H1 (cell line): Measurements from ENCODE around the gene FOXA2. TPM values are rescaled to one million over a fixed set of nuclear protein-coding genes. Genes with fewer than 3 reads are reported as not detected.
A peak's percentile ranks its signal among the peaks of the same experiment; 100 is the strongest.

ENCODE experiments used
- CTCF ChIA-PET: fragments of 300-600 bp; sonication (Branson Sonifier 250); formaldehyde crosslinking; loops from one replicate; lab custom pipeline; 2021; ENCODE audit not compliant: partially characterized antibody; lab: Charles Lee
- POLR2A ChIA-PET: fragments of 300-600 bp; sonication (Branson Sonifier 250); formaldehyde crosslinking; loops from one replicate; lab custom pipeline; 2021; ENCODE audit warnings: inconsistent platforms; ENCODE audit not compliant: partially characterized antibody; lab: Charles Lee
- DNase-seq, 2 experiments: peaks; one replicate each; pipeline versions ENCODE4 v3.0.0 to v3.0.0-alpha.2; 2010 to 2022; ENCODE audit warnings: low spot score in 2 of 2, low read depth in 1 of 2, mixed read lengths in 1 of 2
- FAIRE-seq: peaks from 2 replicates; lab custom pipeline; 2011; peaks lifted over from hg19 to GRCh38; lab: Jason Lieb, UNC
- H2AFZ ChIP-seq: 2 replicates; pipeline ENCODE4 v1.8.1; 2012; ENCODE audit warnings: low read length, inconsistent platforms
- H2AK5ac ChIP-seq: 2 replicates; pipeline ENCODE4 v1.6.1; 2013; ENCODE audit warnings: low read depth, low read length
- H2BK120ac ChIP-seq: replicated peaks from 2 replicates; pipeline ENCODE3; 2013; ENCODE audit warnings: low read depth, low read length, inconsistent platforms
- H2BK12ac ChIP-seq: 2 replicates; pipeline ENCODE4 v1.6.1; 2013; ENCODE audit warnings: low read depth, low read length
- H2BK15ac ChIP-seq: 2 replicates; pipeline ENCODE4 v1.6.1; 2013; ENCODE audit warnings: low read length
- H2BK20ac ChIP-seq: 2 replicates; pipeline ENCODE4 v1.6.1; 2013; ENCODE audit warnings: low read length
- H2BK5ac ChIP-seq: 2 replicates; pipeline ENCODE4 v1.6.1; 2013; ENCODE audit warnings: low read depth, low read length
- H3K14ac ChIP-seq: 2 replicates; pipeline ENCODE4 v1.6.1; 2013; ENCODE audit warnings: inconsistent platforms; ENCODE audit not compliant: insufficient read length
- H3K18ac ChIP-seq: 2 replicates; pipeline ENCODE4 v1.6.1; 2013; ENCODE audit warnings: low read length; ENCODE audit errors: extremely low read depth
- H3K23ac ChIP-seq: 2 replicates; pipeline ENCODE4 v1.6.1; 2013; ENCODE audit warnings: inconsistent platforms; ENCODE audit not compliant: insufficient read length
- H3K23me2 ChIP-seq: 2 replicates; pipeline ENCODE4 v1.6.1; 2013; ENCODE audit warnings: low read depth, low read length
- H3K27ac ChIP-seq: 2 replicates; pipeline ENCODE4 v1.6.1; 2011; ENCODE audit warnings: low read depth, low read length, inconsistent platforms
- H3K27me3 ChIP-seq, 4 experiments: replicated peaks in 1 of 4; 1 replicate in 1 of 4; 2 replicates in 3 of 4; pipeline versions ENCODE4 v1.6.1 to v1.8.1; 2011 to 2013; ENCODE audit warnings: low read length in 3 of 4, mild to moderate bottlenecking in 3 of 4, inconsistent platforms in 2 of 4, mixed read lengths in 2 of 4, moderate library complexity in 1 of 4; ENCODE audit not compliant: control insufficient read depth in 3 of 4, insufficient read depth in 3 of 4; ENCODE audit errors: extremely low read depth in 1 of 4
- H3K36me3 ChIP-seq, 4 experiments: 2 replicates each; pipeline versions ENCODE4 v1.6.1 to v1.8.1; 2011 to 2013; ENCODE audit warnings: mild to moderate bottlenecking in 4 of 4, low read length in 3 of 4, moderate library complexity in 2 of 4, control low read depth in 1 of 4, inconsistent platforms in 1 of 4; ENCODE audit not compliant: insufficient read depth in 4 of 4, control insufficient read depth in 2 of 4
- H3K4ac ChIP-seq: replicated peaks from 2 replicates; pipeline ENCODE3; 2013; ENCODE audit warnings: low read length, low read depth, mixed read lengths, inconsistent platforms; ENCODE audit not compliant: insufficient read length
- H3K4me1 ChIP-seq, 4 experiments: replicated peaks in 1 of 4; 1 replicate in 1 of 4; 2 replicates in 3 of 4; pipeline versions ENCODE4 v1.6.1 to v1.8.1; 2011 to 2013; ENCODE audit warnings: low read length in 3 of 4, inconsistent platforms in 2 of 4, mixed read lengths in 1 of 4; ENCODE audit not compliant: insufficient read depth in 4 of 4, control insufficient read depth in 3 of 4
- H3K4me2 ChIP-seq, 2 experiments: 2 replicates each; pipeline versions ENCODE4 v1.6.1 to v1.8.1; 2011 to 2013; ENCODE audit warnings: low read depth in 2 of 2, low read length in 2 of 2, control low read depth in 1 of 2, inconsistent platforms in 1 of 2, mild to moderate bottlenecking in 1 of 2; ENCODE audit not compliant: insufficient read depth in 1 of 2
- H3K4me3 ChIP-seq, 4 experiments: fragments of 200-600, 300-600 bp in 1 of 4; sonication (generic), shearing (Covaris generic), sonication (Bioruptor Twin) in 1 of 4; 2 replicates each; pipeline versions ENCODE4 v1.5.1 to v1.8.1; 2011 to 2016; ENCODE audit warnings: low read length in 4 of 4, low read depth in 3 of 4, control low read depth in 2 of 4, inconsistent platforms in 2 of 4, mild to moderate bottlenecking in 2 of 4, mixed read lengths in 1 of 4, moderate library complexity in 1 of 4; ENCODE audit not compliant: insufficient read depth in 2 of 4; ENCODE audit errors: extremely low read depth in 1 of 4
- H3K56ac ChIP-seq: replicated peaks from 2 replicates; pipeline ENCODE3; 2013; ENCODE audit warnings: low read depth, mild to moderate bottlenecking, mixed read lengths, low read length, inconsistent platforms; ENCODE audit not compliant: insufficient read length
- H3K79me1 ChIP-seq: 2 replicates; pipeline ENCODE4 v1.6.1; 2013; ENCODE audit warnings: low read depth, low read length, control low read depth
- H3K79me2 ChIP-seq, 2 experiments: 2 replicates each; pipeline versions ENCODE4 v1.6.1 to v1.8.1; 2012 to 2013; ENCODE audit warnings: low read length in 2 of 2, mild to moderate bottlenecking in 2 of 2, inconsistent platforms in 1 of 2; ENCODE audit not compliant: insufficient read depth in 2 of 2, control insufficient read depth in 1 of 2
- H3K9ac ChIP-seq, 4 experiments: replicated peaks in 1 of 4; 1 replicate in 1 of 4; 2 replicates in 3 of 4; pipeline versions ENCODE4 v1.6.1 to v1.8.1; 2011 to 2013; ENCODE audit warnings: low read depth in 3 of 4, low read length in 3 of 4, control low read depth in 2 of 4, mild to moderate bottlenecking in 2 of 4, moderate library complexity in 2 of 4, inconsistent platforms in 1 of 4; ENCODE audit errors: extremely low read depth in 1 of 4
- H3K9me3 ChIP-seq, 2 experiments: 2 replicates each; pipeline versions ENCODE4 v1.6.1 to v1.8.1; 2012 to 2013; ENCODE audit warnings: mild to moderate bottlenecking in 2 of 2, moderate library complexity in 2 of 2, control low read depth in 1 of 2, inconsistent platforms in 1 of 2, low read depth in 1 of 2, low read length in 1 of 2, mixed read lengths in 1 of 2; ENCODE audit not compliant: insufficient read depth in 2 of 2
- H4K20me1 ChIP-seq, 2 experiments: replicated peaks in 1 of 2; 2 replicates each; pipeline versions ENCODE3 to v1.8.1; 2011 to 2013; ENCODE audit warnings: inconsistent platforms in 2 of 2, low read length in 2 of 2, mild to moderate bottlenecking in 1 of 2; ENCODE audit not compliant: insufficient read depth in 2 of 2, control insufficient read depth in 1 of 2
- H4K5ac ChIP-seq: 2 replicates; pipeline ENCODE4 v1.6.1; 2013; ENCODE audit warnings: low read length, low read depth, mixed read lengths, inconsistent platforms; ENCODE audit not compliant: insufficient read length
- H4K8ac ChIP-seq: 2 replicates; pipeline ENCODE4 v1.8.0; 2013; ENCODE audit warnings: mild to moderate bottlenecking, moderate library complexity, low read length, inconsistent platforms; ENCODE audit not compliant: insufficient read depth; ENCODE audit errors: extremely low read depth
- H4K91ac ChIP-seq: replicated peaks from 2 replicates; pipeline ENCODE3; 2013; ENCODE audit warnings: low read length, mixed read lengths, inconsistent platforms; ENCODE audit not compliant: insufficient read length
- EP300 ChIP-seq, 2 experiments: IDR thresholded peaks; 1 replicate in 1 of 2; 2 replicates in 1 of 2; pipeline ENCODE4 v1.6.1; 2011 to 2012; ENCODE audit warnings: low read depth in 2 of 2, low read length in 2 of 2, mild to moderate bottlenecking in 2 of 2, borderline replicate concordance in 1 of 2, inconsistent platforms in 1 of 2, moderate library complexity in 1 of 2
- EZH2 ChIP-seq: fragments of 200-600 bp; sonication (generic); IDR thresholded peaks from 2 replicates; pipeline ENCODE4 v1.7.1; 2012; ENCODE audit warnings: low read depth, mild to moderate bottlenecking, moderate library complexity, low read length, inconsistent platforms; ENCODE audit not compliant: severe bottlenecking
- GTF2F1 ChIP-seq: IDR thresholded peaks from 2 replicates; pipeline ENCODE4 v1.6.1; 2012; ENCODE audit warnings: low read depth, low read length, improper control_type of control experiment, borderline replicate concordance
- MAFK ChIP-seq: IDR thresholded peaks from 2 replicates; pipeline ENCODE4 v1.6.1; 2012; ENCODE audit warnings: low read depth, mild to moderate bottlenecking, improper control_type of control experiment, low read length
- NANOG ChIP-seq: IDR thresholded peaks from 2 replicates; pipeline ENCODE4 v1.6.1; 2011; ENCODE audit warnings: low read length, low read depth, mild to moderate bottlenecking, inconsistent platforms; ENCODE audit not compliant: insufficient read depth, poor library complexity, severe bottlenecking
- POU5F1 ChIP-seq: IDR thresholded peaks from 2 replicates; pipeline ENCODE4 v1.6.1; 2011; ENCODE audit warnings: low read depth, mild to moderate bottlenecking, low read length, moderate library complexity
- SIN3A ChIP-seq, 2 experiments: IDR thresholded peaks in 1 of 2; conservative IDR thresholded peaks in 1 of 2; 2 replicates each; pipeline ENCODE4 v1.6.1; 2011 to 2012; ENCODE audit warnings: low read length in 2 of 2, improper control_type of control experiment in 1 of 2, low read depth in 1 of 2, mild to moderate bottlenecking in 1 of 2
- SUZ12 ChIP-seq: fragments of 200-600 bp; sonication (generic); IDR thresholded peaks from 2 replicates; pipeline ENCODE4 v1.6.1; 2012; ENCODE audit warnings: mild to moderate bottlenecking, inconsistent platforms, low read length, moderate library complexity, mixed read lengths
- TAF1 ChIP-seq: IDR thresholded peaks from 2 replicates; pipeline ENCODE4 v1.6.1; 2011; ENCODE audit warnings: mild to moderate bottlenecking, low read depth, low read length
- TEAD4 ChIP-seq: IDR thresholded peaks from 2 replicates; pipeline ENCODE4 v1.6.1; 2012; ENCODE audit warnings: low read depth, low read length, inconsistent platforms, mixed read lengths
- YY1 ChIP-seq: IDR thresholded peaks from 2 replicates; pipeline ENCODE4 v1.6.1; 2011; ENCODE audit warnings: low read depth, mild to moderate bottlenecking, low read length
- WGBS, 2 experiments: shearing (Covaris generic) in 1 of 2; methylation state at CpG; one replicate each; pipeline versions ENCODE4 v1.1.6 to v1.1.7; 2013 to 2015; ENCODE audit warnings: low lambda C conversion rate in 2 of 2, mixed read lengths in 2 of 2, inconsistent platforms in 1 of 2, low coverage in 1 of 2, missing lambda C conversion rate in 1 of 2; ENCODE audit not compliant: insufficient replicate concordance in 2 of 2, insufficient coverage in 1 of 2, insufficient read length in 1 of 2; ENCODE audit errors: extremely low coverage in 1 of 2, missing lambda C conversion rate in 1 of 2; 5-methylcytosine and 5-hydroxymethylcytosine counted together
- polyA plus RNA-seq, 7 experiments: library from polyadenylated mRNA; depleted of rRNA in 3 of 7; stranded (reverse) in 5 of 7; unstranded in 2 of 7; fragments of >200 nt in 5 of 7; fragments of 200-250 nt in 2 of 7; gene quantifications; 1 replicate in 5 of 7; 2 replicates in 1 of 7; 4 replicates in 1 of 7; pipeline versions ENCODE4 v1.2.1 to v1.2.3, GENCODE V29; 2011 to 2013; ENCODE audit warnings: missing spikeins in 2 of 7, mixed read lengths in 2 of 7
- total RNA-seq: library from RNA; stranded (reverse); fragmentation: NEBNext Ultra II Directional; extraction: Animal tissue kit (Norgen Biotek cat#: 25700); gene quantifications from 2 replicates; pipeline ENCODE4 v1.2.1, GENCODE V29; 2021

The FOXA2 gene
- total and polyA plus RNA-seq, 2 of the 8 experiments (the other 6 are each of a cell fraction or from before 2014, with no cell fraction given): not detected

- H2AK5ac ChIP-seq: no peak overlapping the region
- H3K9me3 ChIP-seq: peaks cover 0 to 3% of the 10 kb centered on the region in 2 experiments; a peak in 1 of 4 replicates
- no peak overlapping the region for H3K56ac ChIP-seq
- H2BK20ac ChIP-seq: no peak overlapping the region
- no peak overlapping the region for H3K4ac ChIP-seq
- 0% methylated on average over 1 of the region's 1 CpG; no CpG with 5 or more reads in 1 of the 2 experiments for WGBS, 2 experiments
- H2AFZ ChIP-seq: no peak overlapping the region
- TF ChIP-seq EP300 (IDR thresholded peaks at IDR 0.05; ENCODE audit: borderline replicate concordance in 1 of 2, low read depth in 2 of 2, low read length in 2 of 2): no peak
- TF ChIP-seq YY1: no peak
- TF ChIP-seq GTF2F1: no peak
- TF ChIP-seq POU5F1: peak; percentile 6; the same call in 1 of the 2 replicates
- peak; percentile 66; the same call in 1 of the 2 replicates for TF ChIP-seq TEAD4
- no peak for TF ChIP-seq EZH2
- no peak for TF ChIP-seq MAFK
- no peak for TF ChIP-seq SIN3A (conservative IDR thresholded peaks at IDR 0.05 in 1 of 2, IDR thresholded peaks at IDR 0.05 in 1 of 2; ENCODE audit: low read depth in 1 of 2, low read length in 2 of 2)
- no peak for TF ChIP-seq NANOG
- TF ChIP-seq SUZ12: no peak
- no peak for TF ChIP-seq TAF1
- FAIRE-seq (peak; percentile 99), DNase-seq (no peak)
- ChIA-PET CTCF (interaction anchor here (0.6 to 3.2 kb wide), 16 partner anchors 10 to 888 kb away, joined by 3 to 19 read pairs (median 4); no protein-coding TSS in a partner anchor), POLR2A (no interaction called here)
- H3K27ac ChIP-seq: no peak overlapping the region
- H2BK120ac ChIP-seq: no peak overlapping the region
- no peaks in the 10 kb centered on the region for H3K79me1 ChIP-seq
- no peak overlapping the region; the same call in 1 of the 2 replicates for H2BK5ac ChIP-seq
- peaks cover 3% of the 10 kb centered on the region; the same call in 1 of the 2 replicates for H3K23me2 ChIP-seq
- H3K23ac ChIP-seq: no peak overlapping the region
- H3K18ac ChIP-seq: peak overlapping the region; percentile 26; the same call in 1 of the 2 replicates
- no peak overlapping the region; the same call in 1 of the 2 replicates for H2BK12ac ChIP-seq
- H3K4me1 ChIP-seq: peaks cover 4 to 9% (median 9%) of the 10 kb centered on the region in 4 experiments; a peak in 6 of 7 replicates
- H3K4me2 ChIP-seq: peak overlapping the region; percentile 40 to 46; a peak in 3 of 4 replicates
- no peak overlapping the region for H2BK15ac ChIP-seq
- no peaks in the 10 kb centered on the region; a peak in 1 of 8 replicates for H3K36me3 ChIP-seq
- no peak overlapping the region; a peak in 2 of 8 replicates for H3K4me3 ChIP-seq
- no peak overlapping the region for H4K8ac ChIP-seq
- no peak overlapping the region for H3K9ac ChIP-seq
- H4K5ac ChIP-seq: no peak overlapping the region
- H4K91ac ChIP-seq: no peak overlapping the region
- no peaks in the 10 kb centered on the region for H3K79me2 ChIP-seq
- no peak overlapping the region for H3K14ac ChIP-seq
- H4K20me1 ChIP-seq: peaks cover 1 to 7% of the 10 kb centered on the region in 2 experiments
- peaks cover 35 to 50% (median 47%) of the 10 kb centered on the region in 4 experiments for H3K27me3 ChIP-seq
Measured at GRCh38 chr20:22590662-22591061, 6.3 kb upstream of the FOXA2 start.
